ENCODE data around the gene SPEN. TPM values are rescaled to one million over a fixed set of nuclear protein-coding genes. Genes with fewer than 3 reads are reported as not detected.
"Not testable (repeated sequence)": the region's sequence is repeated elsewhere in the genome, so short reads cannot be mapped to it uniquely, and the experiment has no call there.

SPEN gene
- total RNA-seq, 2 experiments from 2014 or later = 73.5 to 76.7 TPM

DNA sequence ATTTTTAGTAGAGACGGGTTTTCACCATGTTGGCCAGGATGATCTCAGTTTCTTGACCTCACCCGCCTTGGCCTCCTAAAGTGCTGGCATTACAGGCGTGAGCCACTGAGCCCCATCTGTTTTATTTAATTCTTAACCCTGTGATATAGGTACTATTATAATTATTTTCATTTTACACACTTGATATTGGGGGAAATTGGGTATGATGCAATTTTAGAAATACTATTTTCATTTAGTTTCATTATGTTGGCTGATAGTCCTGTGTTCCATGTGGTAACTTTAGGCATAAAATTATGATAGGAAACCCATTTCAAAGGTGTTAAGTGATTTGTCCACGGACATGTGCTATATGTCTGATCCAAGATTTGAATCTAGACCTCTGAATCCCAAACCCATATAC, 61.1 kb downstream of the SPEN start:
- CTCF ChIA-PET = no interaction called here
- H3K27ac Mint-ChIP-seq = no peak overlapping the region
- H3K36me3 ChIP-seq (ENCODE audit: insufficient read depth, low read length) = peaks cover 40% of the 10 kb centered on the region
- no peak overlapping the region for H3K4me3 ChIP-seq (ENCODE audit: low read length)
- H3K27ac ChIP-seq (ENCODE audit: low read depth in 1 of 2, low read length in 2 of 2) = no peak overlapping the region
- H3K27me3 ChIP-seq (ENCODE audit: control insufficient read depth in 1 of 2, insufficient read depth in 2 of 2, low read length in 2 of 2) = no peaks in the 10 kb centered on the region
- no peaks in the 10 kb centered on the region for H3K4me1 ChIP-seq (ENCODE audit: insufficient read depth, low read length)
- intact Hi-C loops (cut with DNase I, micrococcal nuclease) = loop anchor here in 1 of 2 experiments (10.0 kb wide), 1 partner anchor 54 kb away; no protein-coding TSS in a partner anchor
- no peak overlapping the region for H3K4me3 Mint-ChIP-seq
- DNase-seq (no peak), ATAC-seq (ENCODE audit: poor library complexity) (no peak)
- POLR2A ChIA-PET = no interaction called here
- peaks cover 5% of the 10 kb centered on the region for H3K4me1 Mint-ChIP-seq (ENCODE audit: low read depth)
- no peaks in the 10 kb centered on the region for H3K9me3 ChIP-seq (ENCODE audit: control insufficient read depth in 1 of 2, insufficient read depth in 1 of 2, low read length in 2 of 2)
- no peaks in the 10 kb centered on the region for H3K9me3 Mint-ChIP-seq
- TF ChIP-seq, protein P1, sequence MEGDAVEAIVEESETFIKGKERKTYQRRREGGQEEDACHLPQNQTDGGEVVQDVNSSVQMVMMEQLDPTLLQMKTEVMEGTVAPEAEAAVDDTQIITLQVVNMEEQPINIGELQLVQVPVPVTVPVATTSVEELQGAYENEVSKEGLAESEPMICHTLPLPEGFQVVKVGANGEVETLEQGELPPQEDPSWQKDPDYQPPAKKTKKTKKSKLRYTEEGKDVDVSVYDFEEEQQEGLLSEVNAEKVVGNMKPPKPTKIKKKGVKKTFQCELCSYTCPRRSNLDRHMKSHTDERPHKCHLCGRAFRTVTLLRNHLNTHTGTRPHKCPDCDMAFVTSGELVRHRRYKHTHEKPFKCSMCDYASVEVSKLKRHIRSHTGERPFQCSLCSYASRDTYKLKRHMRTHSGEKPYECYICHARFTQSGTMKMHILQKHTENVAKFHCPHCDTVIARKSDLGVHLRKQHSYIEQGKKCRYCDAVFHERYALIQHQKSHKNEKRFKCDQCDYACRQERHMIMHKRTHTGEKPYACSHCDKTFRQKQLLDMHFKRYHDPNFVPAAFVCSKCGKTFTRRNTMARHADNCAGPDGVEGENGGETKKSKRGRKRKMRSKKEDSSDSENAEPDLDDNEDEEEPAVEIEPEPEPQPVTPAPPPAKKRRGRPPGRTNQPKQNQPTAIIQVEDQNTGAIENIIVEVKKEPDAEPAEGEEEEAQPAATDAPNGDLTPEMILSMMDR (IDR thresholded peaks at IDR 0.05) = no peak
- no peaks in the 10 kb centered on the region for H3K27me3 Mint-ChIP-seq
- H3K36me3 Mint-ChIP-seq (ENCODE audit: low read depth) = peaks cover 60% of the 10 kb centered on the region

DNA sequence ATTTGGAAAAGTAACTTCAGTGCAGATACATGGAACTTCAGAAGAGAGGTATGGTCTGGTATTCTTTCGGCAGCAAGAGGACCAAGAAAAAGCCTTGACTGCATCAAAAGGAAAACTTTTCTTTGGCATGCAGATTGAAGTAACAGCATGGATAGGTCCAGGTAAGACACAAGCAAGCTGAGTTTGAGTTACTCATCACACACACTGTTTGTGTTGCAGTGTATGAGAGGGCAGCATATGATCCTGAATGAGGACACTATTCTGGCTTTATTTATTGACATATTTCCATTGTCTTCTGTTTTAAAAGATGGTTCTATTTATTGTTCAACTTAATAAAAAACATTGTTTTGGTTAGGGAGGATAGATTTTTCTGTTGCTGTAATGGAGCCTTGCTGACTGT, 63.6 kb downstream of the SPEN start:
- POLR2A ChIA-PET = interaction anchor here (1.1 kb wide), 1 partner anchor 13 kb away, joined by 4 read pairs; no protein-coding TSS in a partner anchor
- TF ChIP-seq, protein P1 (IDR thresholded peaks at IDR 0.05) = no peak
- no peak overlapping the region for H3K4me3 Mint-ChIP-seq
- H3K27me3 ChIP-seq (ENCODE audit: control insufficient read depth in 1 of 2, insufficient read depth in 2 of 2, low read length in 2 of 2) = no peaks in the 10 kb centered on the region
- H3K36me3 ChIP-seq (ENCODE audit: insufficient read depth, low read length) = peaks cover 47% of the 10 kb centered on the region
- no peak overlapping the region for H3K4me3 ChIP-seq (ENCODE audit: low read length)
- H3K9me3 ChIP-seq (ENCODE audit: control insufficient read depth in 1 of 2, insufficient read depth in 1 of 2, low read length in 2 of 2) = no peaks in the 10 kb centered on the region
- H3K9me3 Mint-ChIP-seq = no peaks in the 10 kb centered on the region
- intact Hi-C loops (cut with DNase I, micrococcal nuclease) = no loop called here
- H3K4me1 ChIP-seq (ENCODE audit: insufficient read depth, low read length) = peaks cover 7% of the 10 kb centered on the region
- no peak overlapping the region for H3K27ac ChIP-seq (ENCODE audit: low read depth in 1 of 2, low read length in 2 of 2)
- H3K36me3 Mint-ChIP-seq (ENCODE audit: low read depth) = peaks cover 77% of the 10 kb centered on the region
- CTCF ChIA-PET = interaction anchor here (0.9 kb wide), 1 partner anchor 16 kb away, joined by 3 read pairs; no protein-coding TSS in a partner anchor
- H3K4me1 Mint-ChIP-seq (ENCODE audit: low read depth) = peaks cover 22% of the 10 kb centered on the region
- no peak for ATAC-seq (ENCODE audit: poor library complexity)
- no peak for DNase-seq
- no peak overlapping the region for H3K27ac Mint-ChIP-seq
- no peaks in the 10 kb centered on the region for H3K27me3 Mint-ChIP-seq

DNA sequence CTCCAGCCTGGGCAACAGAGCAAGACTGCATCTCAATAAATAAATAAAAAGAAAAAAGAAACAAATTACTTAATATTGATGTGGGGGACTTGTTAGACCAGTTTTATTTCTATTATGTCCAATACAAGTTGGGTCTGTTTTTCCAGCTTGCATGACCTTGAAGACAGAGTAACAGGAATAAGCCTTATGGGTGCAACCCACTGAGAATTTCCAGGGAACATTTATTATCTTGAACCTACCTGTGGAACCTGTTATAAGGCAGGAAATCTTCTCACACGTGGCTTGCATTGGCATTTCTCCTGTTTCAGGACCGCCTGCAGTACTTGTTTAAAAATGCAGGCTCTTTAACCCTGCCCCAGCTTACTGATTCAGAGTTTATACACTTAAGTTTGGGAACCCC, 64.4 kb downstream of the SPEN start:
- ChIA-PET CTCF (interaction anchor here (0.9 to 1.5 kb wide), 2 partner anchors 17 to 96 kb away, joined by 3 to 5 read pairs; no protein-coding TSS in a partner anchor), POLR2A (interaction anchor here (1.1 to 1.5 kb wide), 3 partner anchors 65 to 78 kb away, joined by 3 to 6 read pairs (median 4); partner anchors contain the start of gene SPEN)
- H3K27me3 ChIP-seq (ENCODE audit: control insufficient read depth in 1 of 2, insufficient read depth in 2 of 2, low read length in 2 of 2) = no peaks in the 10 kb centered on the region
- DNase-seq (no peak), ATAC-seq (ENCODE audit: poor library complexity) (no peak)
- Mint-ChIP-seq H3K4me3 (no peak overlapping the region), H3K27me3 (no peaks in the 10 kb centered on the region), H3K4me1 (ENCODE audit: low read depth) (peaks cover 23% of the 10 kb centered on the region), H3K9me3 (no peaks in the 10 kb centered on the region), H3K27ac (no peak overlapping the region), H3K36me3 (ENCODE audit: low read depth) (peaks cover 85% of the 10 kb centered on the region)
- H3K36me3 ChIP-seq (ENCODE audit: insufficient read depth, low read length) = peaks cover 47% of the 10 kb centered on the region
- peaks cover 14% of the 10 kb centered on the region for H3K4me1 ChIP-seq (ENCODE audit: insufficient read depth, low read length)
- no peaks in the 10 kb centered on the region for H3K9me3 ChIP-seq (ENCODE audit: control insufficient read depth in 1 of 2, insufficient read depth in 1 of 2, low read length in 2 of 2)
- TF ChIP-seq, protein P1 (IDR thresholded peaks at IDR 0.05) = no peak
- H3K4me3 ChIP-seq (ENCODE audit: low read length) = no peak overlapping the region
- intact Hi-C loops (cut with DNase I, micrococcal nuclease) = no loop called here
- no peak overlapping the region for H3K27ac ChIP-seq (ENCODE audit: low read depth in 1 of 2, low read length in 2 of 2)

DNA sequence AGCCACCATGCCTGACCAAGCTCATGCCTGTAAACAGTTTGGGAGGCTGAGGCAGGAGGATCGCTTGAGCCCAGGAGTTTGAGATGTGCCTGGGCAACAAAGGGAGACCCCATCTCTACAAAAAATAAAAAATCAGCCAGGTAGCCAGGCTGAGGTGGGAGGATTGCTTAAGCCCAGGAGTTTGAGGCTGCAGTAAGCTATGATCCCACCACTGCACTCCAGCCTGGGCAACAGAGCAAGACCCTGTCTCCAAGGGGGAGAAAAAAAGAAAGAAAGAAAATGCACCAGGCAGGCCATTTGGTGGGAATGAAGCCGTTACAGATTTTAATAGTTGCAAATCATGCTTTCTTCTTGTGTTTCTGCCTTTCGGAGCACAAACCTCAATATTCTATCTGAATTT, 66.1 kb downstream of the SPEN start:
- H3K27ac Mint-ChIP-seq; intact Hi-C loops (cut with DNase I, micrococcal nuclease); H3K27ac ChIP-seq (ENCODE audit: low read depth in 1 of 2, low read length in 2 of 2); DNase-seq; H3K27me3 Mint-ChIP-seq; H3K4me3 Mint-ChIP-seq; ATAC-seq (ENCODE audit: poor library complexity); H3K27me3 ChIP-seq (ENCODE audit: control insufficient read depth in 1 of 2, insufficient read depth in 2 of 2, low read length in 2 of 2); H3K4me3 ChIP-seq (ENCODE audit: low read length); H3K9me3 ChIP-seq (ENCODE audit: control insufficient read depth in 1 of 2, insufficient read depth in 1 of 2, low read length in 2 of 2); H3K9me3 Mint-ChIP-seq: not testable (repeated sequence)
- peaks cover 47% of the 10 kb centered on the region for H3K36me3 ChIP-seq (ENCODE audit: insufficient read depth, low read length)
- Mint-ChIP-seq H3K4me1 (ENCODE audit: low read depth) (peaks cover 25% of the 10 kb centered on the region), H3K36me3 (ENCODE audit: low read depth) (peaks cover 92% of the 10 kb centered on the region)
- CTCF ChIA-PET = interaction anchor here (1.0 to 1.3 kb wide), 4 partner anchors 8 to 98 kb away, joined by 3 to 4 read pairs (median 3); partner anchors contain the start of gene ZBTB17
- peaks cover 14% of the 10 kb centered on the region for H3K4me1 ChIP-seq (ENCODE audit: insufficient read depth, low read length)
- POLR2A ChIA-PET = interaction anchor here (1.1 to 1.5 kb wide), 2 partner anchors 66 to 79 kb away, joined by 3 to 6 read pairs; partner anchors contain the start of gene SPEN
